Stimulated activated CD4-positive, alpha-beta T cell treated with anti-CD3 and anti-CD28 coated beads, Interleukin-12 subunit alpha, Interleukin-12 subunit beta, amount 100 ng/mL, for 48 hours (primary cell): Measurements from ENCODE around the gene OR10H5.
"Not testable (repeated sequence)": the region's sequence is repeated elsewhere in the genome, so short reads cannot be mapped to it uniquely, and the experiment has no call there.

Experiments
- DNase-seq, 3 donors: peaks; one replicate each; pipeline ENCODE4 v3.0.0-alpha.2; 2020; ENCODE audit warnings: low read depth in 2 of 3, low spot score in 1 of 3

OR10H5 gene, protein sequence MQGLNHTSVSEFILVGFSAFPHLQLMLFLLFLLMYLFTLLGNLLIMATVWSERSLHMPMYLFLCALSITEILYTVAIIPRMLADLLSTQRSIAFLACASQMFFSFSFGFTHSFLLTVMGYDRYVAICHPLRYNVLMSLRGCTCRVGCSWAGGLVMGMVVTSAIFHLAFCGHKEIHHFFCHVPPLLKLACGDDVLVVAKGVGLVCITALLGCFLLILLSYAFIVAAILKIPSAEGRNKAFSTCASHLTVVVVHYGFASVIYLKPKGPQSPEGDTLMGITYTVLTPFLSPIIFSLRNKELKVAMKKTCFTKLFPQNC

DNA sequence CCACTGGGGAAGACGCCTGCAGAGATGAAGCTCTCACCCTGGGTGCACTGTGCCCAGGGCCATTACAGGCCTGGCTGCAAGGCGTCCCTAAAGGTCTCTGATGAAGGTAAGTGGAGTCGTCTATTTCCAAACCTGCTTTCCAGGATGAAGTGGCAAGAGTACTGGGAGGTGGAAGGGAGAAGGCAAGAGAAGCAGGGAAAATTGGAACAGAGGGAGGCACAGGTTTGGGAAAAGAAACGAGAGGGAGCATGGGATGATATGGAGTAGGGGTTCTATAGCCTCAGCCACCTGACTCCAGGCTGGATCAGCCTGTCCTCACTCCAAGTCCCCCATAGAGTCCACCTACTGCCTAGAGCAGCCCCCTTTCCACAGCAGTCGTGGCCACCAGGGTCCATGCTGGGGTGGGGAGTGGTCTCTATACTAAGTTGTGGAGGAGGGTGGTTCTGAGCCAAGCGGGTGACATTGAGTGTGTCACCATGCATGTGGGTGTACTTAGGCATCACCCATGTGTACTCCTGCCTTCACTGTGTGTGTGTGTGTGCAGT, at the start of gene OR10H5:
Gene OR10H5, plus strand, starts transcription at position 51 of the 545 bp plus-strand sequence. CDS start 6,388 bp downstream, outside the sequence.
- DNase-seq, result no peak

DNA sequence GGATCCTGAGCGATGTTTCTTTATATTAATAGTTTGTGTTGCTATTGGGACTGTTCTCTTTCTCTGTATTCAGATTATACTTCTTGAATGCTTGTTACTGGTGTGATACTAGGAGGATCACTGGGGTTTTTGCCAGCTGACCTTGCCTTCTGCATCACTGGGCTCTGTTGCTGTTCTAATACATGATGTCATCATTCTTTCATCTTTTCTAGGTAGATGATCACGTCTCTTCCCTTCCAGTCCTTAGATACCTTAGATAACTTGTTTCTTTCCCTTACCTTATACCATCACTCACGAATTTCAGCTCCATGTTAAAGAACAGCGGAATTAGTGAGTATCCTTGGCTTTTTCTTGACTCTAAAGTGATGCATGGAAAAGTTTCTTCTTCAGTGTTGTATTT, 49.7 kb upstream of the OR10H5 start, which contains the start of gene OR10H3:
Gene OR10H3, plus strand, starts transcription at position 264 of the 400 bp plus-strand sequence. CDS start 3,408 bp downstream, outside the sequence.
- no peak for DNase-seq

DNA sequence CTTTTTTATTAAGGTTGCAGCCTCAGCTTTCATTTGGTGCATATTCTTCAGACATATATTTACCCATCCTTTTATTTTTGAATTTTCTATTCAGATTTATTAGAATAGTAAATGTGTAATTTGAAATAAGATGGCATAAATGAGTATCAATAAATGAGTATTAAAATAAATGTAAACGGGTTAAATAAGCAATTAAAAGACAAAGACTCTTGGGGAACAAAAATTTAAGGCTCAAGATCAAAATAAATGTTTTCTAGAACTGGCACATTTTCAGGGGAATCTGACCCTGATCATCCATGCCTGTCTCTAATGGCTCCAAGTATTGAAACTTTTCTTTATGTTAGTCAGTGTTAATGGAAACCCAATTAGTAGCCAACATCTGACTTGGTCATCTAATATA, 46.7 kb upstream of the OR10H5 start:
- DNase-seq, result no peak

DNA sequence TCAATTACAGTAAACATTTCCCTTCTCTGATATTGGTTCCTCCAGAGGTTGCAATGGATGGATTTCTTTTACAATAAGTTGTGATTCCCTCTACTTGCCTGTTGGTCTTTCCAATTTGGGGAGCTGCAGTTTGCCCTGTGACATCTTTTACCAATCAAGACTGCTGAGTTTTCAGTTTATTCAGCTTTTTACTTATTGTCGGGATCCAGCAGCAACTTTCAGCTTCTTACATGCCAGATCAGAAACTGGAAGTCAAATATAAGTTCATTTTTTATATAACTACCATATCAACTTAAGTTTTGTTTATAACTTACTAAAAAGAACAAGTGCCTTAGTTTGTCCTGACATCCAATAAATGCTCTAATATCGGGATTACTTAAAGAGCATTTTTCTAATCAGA, 39.2 kb upstream of the OR10H5 start:
- no peak for DNase-seq

DNA sequence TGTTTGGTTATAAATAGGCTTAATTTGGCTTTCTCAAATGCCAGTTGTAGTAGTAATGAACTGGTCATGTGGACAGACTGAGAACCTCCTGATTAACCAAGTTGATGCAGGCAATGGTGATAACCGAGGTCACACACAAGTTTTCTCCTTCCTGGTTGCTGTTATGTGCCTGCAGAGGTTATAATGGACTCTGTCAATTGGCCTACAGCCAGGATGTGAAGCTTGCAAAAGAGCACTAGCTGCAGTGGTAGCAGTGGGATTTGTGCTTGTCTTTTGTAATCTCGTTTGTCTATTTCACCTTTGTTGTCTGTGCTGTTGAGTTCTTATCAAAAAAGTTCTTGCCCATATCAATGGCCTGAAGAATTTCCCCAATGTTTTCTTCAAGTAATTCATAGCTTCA, 29.1 kb upstream of the OR10H5 start:
- no peak for DNase-seq

DNA sequence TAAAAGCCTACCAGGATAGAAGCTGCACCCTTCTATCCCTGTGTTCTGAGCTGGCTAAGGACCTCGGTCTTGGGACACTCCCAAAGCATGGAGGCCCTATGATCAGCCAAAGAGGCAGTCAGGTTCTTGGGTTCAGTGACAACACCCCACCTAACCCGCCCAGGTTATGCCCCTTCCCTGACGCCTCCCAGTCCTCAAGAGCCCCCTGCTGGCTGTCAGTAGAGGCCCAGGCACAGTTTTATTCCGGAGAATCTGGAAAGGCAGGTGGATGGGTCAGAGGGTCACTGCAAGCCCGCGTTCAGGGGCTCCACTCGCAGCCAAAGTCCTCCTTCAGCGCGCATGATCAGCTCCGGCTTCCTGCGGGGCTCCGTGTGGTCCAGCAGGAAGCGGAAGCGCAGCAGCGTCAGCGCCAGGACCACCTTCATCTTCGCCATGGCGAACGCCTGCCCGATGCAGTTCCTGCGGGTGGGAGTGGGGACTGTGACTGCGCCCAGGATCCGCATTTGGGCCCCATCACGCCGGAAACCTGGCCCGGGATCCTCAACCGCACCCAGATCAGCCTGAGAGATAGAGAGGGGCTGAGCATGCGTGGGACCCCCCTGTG, 27.4 kb upstream of the OR10H5 start:
- DNase-seq, result no peak

DNA sequence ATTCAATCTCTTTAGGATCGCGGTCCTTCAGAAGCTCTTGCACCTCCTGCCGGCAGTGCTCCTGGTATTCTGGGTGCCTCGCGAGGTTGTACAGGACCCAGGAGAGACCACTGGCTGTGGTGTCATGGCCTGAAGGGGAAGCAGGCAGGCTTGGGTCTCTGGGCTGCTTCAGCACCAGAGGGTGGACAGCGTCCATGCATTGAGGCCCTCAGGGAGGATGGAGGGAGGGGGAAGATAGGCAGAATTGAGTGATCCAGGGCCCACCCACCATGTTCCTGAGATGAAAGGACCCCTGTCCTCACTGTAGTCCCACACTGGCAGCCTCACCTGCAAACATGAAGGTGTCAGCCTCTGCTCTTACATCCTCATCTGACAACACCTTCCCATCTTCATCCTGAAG, 17.9 kb upstream of the OR10H5 start:
- no peak for DNase-seq

DNA sequence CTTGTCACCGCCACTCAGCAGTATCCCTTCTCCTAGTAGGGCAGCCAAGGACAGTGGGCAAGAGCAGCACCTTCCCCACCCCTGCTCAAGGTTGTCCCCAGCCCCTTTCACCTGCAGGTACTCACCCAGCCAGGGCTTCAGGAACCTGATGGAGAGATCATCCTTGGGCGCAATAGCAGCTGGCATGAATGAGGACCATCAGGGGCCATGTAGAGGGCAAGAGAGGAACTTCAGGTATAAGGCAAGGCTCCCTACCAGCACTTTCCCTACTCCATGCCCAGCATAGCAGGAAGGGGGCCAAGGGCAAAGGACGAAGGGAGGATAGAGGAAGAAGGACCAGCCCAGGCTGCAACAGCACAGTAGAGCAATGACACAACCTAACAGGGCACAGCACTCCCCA, 13.3 kb upstream of the OR10H5 start:
- not testable (repeated sequence) for DNase-seq

DNA sequence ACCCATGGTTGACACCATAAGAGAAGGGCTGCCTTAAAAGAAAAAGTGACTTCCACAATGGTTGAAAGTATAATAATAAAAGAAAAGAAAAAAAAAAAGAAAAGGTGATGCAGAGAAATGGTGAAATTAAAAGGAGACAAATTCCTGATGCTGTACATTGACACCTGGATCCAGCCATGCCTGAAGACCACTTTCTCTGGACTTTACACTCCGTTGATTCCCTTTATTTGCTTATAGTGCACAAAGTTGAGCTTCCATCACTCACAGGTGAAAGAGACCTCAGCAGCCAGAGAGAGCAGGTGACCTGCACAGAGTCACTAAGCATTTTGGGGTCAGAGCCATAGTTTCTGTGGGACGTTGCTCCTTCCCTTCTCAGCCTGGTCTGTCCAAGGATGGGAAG, 12.2 kb upstream of the OR10H5 start:
- DNase-seq, result no peak

DNA sequence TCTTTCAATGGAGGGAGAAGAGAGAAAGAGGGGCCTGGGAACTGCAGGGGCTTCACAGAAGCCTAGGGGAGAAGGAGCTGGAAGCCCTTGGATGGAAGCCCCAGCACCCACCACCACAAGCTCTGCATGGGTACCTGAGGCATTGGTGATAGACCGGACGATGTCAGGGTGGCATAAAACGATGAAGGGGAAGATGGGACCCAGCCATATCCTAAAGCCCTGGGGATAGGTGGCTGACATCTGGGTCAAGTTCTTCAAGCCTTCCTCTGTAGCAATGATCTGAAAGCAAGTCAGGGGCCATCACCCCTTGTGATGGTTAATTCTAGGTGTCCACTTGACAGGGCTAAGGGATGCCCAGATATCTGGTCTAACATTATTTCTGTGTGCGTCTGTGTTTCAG, 11.2 kb upstream of the OR10H5 start:
- no peak for DNase-seq

DNA sequence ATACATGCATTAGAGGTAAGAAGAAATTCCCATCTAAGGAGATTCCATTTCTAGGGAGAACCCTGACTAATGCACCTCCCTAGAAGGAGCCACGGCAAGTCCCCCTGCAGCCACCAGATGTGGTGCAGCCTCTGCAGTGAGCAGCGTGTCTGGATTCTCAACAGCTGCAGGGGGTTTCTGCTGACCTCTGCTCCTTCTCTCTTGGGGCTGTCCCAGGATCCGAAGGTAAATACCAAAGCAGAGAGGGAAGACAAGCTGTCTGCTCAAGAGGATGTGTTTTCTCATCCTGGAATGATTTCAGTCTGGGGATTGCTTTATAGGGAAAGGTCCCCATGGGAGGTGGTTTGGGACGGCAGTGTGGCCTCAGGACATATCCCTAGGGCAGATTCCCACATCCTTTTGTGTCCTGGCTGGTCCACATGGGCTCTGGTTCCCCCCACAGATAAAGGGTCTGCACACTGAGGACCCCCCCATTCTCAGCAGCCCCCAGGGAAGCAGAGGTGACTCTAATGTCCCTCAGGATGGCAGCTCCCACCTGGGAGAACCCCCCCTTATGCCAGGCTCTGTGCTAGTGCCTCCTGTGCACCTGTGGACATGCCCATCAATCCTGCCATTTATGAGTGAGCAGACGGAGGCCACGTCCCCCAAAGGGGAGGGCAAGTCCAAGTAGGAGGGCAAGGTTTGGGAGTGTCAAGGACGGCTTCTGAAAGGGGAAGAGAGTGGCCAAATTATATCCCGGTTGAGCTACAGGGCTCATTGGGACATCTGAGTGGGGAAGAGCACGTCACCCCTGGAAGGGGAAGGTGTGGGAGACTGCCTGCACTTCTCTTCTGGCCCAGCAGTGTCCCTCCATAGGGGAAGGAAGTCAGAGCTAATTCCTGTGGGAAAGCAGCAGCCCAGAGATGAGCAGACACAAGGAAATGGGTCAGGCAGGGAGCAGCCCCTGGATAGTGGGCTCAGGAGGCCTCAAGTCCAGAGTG, 10.2 kb upstream of the OR10H5 start:
- no peak for DNase-seq

DNA sequence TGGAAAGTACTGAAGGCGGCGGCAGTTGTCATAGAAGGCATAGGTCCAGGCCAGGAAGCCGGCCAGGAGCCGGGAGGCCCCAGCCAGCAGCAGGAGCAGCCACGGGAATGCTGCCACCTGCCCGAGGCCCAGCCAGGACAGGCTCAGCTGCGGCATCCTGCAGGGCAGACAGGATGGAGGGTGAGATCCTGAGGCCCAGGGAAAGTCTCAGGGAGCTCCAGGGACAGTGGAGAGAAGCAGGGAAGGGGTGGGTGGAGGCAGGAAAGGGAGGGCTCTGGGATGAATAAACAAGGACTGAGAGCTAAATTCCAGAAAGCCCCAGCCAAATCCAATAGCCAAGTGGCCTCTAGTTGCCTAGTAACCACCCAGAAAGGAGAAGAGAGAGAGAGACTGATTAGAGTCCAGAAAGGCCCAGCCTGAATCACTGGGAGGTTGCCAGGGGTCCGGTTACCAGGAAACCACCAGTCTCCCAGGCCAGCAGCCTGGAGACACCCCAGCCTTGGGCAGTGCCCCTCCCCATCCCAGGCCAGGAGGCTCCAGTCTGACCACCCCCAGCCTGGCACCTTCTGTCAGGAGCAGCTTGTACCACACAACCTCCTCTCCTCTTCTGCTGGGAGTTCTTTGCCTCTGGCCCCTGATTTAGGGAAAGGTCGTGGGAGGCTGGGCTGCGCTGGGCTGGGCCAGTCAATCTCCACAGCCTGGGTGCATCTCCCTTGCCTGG, 7.5 kb upstream of the OR10H5 start:
- DNase-seq, result no peak

DNA sequence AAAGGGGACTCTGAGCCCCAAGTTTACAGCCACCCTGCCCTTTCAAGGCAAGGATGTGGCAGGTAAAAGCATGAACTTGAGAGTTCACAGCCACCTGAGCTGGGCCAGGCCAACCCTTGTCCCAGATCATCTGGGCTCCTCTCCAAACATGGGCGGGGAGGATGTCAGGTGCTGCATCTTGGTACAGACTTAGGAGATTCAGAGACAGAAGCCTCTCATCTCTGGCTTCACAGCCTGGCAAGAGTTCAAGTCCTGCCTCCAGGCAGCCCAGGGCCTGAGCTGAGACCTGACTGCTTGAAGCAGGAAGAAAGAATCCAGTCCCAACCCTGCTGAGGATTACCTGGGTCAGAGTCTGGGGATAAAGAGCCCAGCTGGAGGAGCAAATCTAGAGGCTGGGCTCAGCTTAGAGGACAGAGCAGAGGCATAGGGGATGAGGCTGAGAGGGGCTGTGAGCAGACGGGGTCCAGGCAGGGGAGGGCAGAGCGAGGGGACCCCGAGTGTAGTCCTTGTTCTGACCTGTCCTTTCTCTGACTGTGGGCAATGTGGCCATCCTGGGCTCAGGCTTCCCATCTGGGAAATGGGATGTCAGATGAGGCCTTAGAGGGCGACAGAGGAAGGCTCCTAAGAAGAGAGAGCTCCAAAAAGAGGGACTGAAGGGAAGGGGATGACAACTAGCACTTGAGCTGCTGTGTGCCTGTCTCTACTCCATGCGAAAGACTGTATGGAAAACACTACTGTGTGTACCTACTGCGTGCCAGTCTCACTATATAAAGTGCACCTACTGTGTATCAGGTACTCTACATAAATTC, 6.6 kb upstream of the OR10H5 start:
- no peak for DNase-seq

DNA sequence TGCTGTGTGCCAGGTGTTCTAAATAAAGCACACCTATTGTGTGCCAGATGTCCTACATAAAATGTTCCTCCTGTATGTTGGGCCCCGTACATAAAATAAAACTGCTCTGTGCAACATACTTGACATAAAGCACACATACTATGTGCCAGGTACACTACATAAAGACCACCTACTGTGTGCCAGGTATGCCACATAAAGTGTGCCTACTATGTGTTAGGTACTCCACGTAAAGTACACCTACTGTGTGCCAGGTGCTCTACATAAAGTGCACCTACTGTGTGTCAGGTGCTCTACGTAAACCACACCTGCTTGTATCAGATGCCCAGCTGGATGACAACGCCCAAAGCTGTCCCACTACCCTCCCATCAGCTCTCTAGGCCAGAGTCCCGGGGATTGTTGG, 5.8 kb upstream of the OR10H5 start:
- no peak for DNase-seq

DNA sequence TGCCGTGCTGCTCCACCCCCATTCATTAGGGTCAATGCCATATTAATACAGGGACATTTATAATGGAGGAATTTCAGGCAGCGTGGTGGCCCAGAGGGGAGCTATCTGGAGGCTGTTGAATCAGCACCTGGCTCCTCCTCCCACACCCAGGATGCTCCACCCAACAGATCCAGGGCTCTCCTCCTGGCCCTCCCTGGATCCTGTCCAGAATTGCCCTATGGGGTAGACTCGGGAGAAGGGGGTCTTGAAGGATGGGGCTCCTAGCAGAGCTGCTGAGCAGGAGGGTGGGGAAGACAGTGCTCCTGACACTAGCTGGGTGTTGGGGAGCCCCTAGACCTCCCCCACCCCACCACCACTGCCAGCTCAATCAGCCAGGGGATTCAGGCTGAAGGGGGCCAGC, 5.2 kb upstream of the OR10H5 start:
- DNase-seq, result no peak

DNA sequence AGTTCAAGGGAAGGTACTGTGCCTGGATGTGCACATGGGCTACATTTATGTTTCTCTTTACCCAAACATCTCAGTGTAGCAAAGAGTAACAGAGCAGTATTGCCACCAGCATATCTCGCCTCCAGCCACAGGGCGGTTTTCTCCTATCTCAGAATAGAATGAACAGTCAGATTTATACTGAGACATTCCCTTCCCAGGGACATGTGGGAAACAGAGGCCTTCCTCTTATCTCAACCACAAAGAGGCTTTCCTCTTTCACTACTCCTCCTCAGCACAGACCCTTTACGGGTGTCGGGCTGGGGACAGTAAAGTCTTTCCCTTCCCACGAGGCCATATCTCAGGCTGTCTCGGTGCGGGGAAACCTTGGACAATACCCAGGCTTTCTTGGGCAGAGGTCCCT, 4.6 kb upstream of the OR10H5 start:
- DNase-seq, result not testable (repeated sequence)

DNA sequence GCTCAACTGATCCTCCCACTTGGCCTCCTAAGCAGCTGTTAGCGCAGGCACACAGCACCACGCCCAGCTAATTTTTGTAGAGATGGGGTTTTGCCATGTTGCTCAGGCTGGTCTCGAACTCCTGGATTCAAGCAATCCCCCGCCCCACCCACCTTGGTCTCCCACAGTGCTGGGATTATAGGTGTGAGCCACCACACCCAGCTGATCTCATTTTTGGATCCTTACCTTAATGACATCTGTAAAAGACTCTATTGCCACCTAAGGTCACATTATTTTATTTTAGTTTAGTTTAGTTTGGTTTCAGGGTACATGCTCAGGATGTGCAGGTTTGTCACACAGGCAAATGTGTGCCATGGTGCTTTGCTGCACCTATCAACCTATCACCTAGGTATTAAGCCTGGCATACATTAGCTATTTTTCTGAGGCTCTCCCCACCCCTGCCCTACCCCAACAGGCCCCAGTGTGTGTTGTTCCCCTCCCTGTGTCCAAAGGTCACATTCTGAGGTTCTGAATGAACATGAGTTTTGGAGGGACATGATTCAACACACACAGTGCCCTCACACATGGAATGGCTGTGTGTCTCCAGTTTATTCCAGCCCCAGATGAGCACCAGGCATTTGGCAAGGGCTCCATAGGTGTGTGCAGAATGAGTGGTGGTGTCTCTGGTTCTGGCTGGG, 1.3 kb downstream of the OR10H5 start:
- DNase-seq, result no peak

DNA sequence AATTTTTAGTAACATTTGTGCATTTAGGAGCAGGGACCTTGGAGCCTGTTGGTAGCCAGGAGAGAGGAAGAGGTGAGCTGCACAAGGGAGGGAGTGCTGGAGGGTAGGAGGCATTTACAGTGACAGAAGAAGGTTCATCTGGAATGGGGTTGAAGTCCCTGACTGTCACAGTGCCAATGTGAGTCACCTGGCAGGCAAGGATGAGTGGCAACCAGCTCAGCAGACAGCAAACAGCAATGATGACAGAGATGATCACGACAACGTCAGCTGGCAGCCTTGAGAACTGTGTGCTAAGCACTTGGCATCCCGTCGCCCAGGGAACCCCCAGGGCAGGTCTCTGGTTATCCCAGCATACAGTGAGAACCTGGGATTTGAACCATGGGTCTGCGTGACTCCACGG, 2.6 kb downstream of the OR10H5 start:
- DNase-seq, result no peak

DNA sequence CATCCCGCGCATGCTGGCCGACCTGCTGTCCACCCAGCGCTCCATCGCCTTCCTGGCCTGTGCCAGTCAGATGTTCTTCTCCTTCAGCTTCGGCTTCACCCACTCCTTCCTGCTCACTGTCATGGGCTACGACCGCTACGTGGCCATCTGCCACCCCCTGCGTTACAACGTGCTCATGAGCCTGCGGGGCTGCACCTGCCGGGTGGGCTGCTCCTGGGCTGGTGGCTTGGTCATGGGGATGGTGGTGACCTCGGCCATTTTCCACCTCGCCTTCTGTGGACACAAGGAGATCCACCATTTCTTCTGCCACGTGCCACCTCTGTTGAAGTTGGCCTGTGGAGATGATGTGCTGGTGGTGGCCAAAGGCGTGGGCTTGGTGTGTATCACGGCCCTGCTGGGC, 6.8 kb downstream of the OR10H5 start:
- not testable (repeated sequence) for DNase-seq
